GM21447 (cell line): ENCODE results near the gene ADCYAP1R1.

Experiments used
- ATAC-seq: cut with Tn5 transposase; IDR thresholded peaks from one replicate; pipeline ENCODE4 v1.9.1; 2021; ENCODE audit not compliant: unreplicated experiment

The ADCYAP1R1 gene

DNA sequence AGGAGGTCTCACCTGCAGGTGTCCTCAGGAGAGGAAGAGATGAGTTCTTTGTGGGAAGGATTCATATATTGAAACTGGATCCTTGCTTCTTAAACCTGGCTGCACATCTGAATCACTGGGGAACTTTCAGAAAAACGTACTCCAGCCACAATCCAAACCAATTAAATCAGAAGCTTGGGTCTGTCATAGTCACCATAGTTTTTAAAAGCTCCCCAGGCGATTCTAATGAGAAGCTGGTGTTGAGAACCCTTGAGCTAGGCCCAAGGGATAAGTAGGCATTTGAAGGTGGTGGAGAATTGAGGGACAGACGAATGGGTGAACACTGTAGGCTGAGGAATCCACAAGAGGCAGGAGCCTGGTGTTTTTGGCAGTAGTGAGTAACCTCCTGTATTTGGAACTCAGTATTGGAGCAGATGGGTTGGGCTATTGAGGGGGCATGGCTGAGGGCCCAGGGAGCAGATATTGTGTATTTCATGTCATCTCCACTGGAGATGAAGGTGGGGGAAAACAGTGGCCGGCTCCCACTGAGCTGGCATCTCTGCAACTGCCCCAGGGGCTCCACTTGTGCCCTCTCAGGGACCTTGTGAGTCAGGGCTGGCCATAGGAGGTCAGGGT lies 14.5 kb downstream of the ADCYAP1R1 start:
- no peak for ATAC-seq

DNA sequence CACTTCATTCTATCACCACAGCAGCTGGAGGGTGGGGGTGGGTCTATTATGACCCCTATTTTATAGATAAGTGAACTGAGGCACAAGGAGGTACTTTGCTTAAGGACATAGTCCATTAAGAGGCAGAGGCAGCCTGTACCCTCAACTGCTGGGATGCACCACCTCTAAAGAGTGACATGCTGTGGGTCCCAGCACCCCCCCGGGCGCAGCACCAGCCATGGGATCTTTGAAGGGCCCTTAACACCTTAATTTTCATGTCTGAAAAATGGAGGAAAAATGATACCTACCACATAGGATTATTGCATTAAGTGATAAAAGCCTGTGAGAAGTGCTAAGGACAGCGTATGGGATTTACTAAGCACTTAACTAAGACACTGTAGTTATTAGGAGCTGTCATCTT lies 15.4 kb downstream of the ADCYAP1R1 start:
- ATAC-seq = no peak

DNA sequence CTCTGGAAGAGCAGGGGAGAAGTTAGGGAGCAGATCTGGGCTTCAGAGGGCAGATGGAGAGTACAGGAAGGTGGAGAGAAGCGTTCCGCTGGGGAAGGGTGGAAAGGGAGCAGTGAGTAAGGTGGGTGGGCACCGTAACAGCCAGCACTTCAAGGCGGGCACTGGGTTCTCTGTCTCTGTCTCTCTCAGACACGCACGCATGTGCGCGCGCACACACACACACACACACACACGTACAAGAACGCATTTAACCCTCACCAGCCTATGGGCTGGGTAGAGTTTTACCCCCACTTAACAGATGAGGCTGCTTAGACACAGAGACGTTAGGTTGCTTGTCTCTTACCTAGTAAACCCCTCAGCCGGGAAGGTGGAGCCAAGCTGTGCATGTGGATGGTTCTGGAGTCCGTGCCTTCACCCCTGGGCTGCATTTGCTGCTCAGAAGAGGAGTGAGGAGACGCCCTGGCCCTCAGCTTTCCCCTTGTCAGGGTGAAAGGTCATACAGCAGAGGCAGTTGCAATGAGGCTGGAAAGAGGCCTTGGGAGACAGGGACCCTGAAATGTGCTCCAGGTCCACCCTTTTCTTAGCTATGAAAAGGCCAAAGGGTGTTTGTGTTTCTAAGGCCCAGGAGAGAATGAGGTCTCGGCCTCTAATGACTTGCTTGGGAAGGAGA lies 16.0 kb downstream of the ADCYAP1R1 start:
- no peak for ATAC-seq

DNA sequence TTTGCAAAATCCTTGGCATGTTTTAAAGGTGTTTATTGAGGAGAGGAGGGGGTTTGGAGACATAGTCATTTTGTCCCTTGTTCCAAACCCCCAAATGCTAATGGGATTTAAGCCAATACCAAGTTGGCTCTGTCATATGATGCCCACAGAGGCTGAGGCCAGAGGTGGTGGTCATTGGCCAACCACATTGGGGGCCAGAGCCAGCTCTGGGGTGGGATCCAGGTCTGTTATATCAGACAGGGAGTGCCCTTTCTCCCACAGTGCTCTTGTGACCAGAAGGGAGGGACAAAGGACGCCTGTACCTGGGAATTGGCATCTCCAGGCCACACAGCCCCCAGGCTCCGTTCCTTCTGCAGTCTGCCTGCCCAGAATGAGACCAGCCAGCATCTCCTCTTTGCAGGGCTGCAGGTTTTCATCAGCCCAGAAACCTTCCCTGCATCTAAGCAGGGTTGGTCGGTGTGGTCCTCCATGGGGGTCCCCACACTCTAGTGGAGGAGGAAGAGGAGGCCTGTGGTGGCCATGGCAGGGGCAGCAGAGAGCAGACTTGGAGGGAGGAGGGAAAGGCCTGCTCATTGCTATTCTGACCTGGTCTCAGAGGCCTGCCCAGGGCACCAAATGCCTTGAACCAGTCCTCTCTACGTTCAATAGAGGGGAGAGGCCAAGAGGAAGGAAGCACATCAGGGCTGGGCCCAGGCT lies 17.9 kb downstream of the ADCYAP1R1 start:
- ATAC-seq = no peak

DNA sequence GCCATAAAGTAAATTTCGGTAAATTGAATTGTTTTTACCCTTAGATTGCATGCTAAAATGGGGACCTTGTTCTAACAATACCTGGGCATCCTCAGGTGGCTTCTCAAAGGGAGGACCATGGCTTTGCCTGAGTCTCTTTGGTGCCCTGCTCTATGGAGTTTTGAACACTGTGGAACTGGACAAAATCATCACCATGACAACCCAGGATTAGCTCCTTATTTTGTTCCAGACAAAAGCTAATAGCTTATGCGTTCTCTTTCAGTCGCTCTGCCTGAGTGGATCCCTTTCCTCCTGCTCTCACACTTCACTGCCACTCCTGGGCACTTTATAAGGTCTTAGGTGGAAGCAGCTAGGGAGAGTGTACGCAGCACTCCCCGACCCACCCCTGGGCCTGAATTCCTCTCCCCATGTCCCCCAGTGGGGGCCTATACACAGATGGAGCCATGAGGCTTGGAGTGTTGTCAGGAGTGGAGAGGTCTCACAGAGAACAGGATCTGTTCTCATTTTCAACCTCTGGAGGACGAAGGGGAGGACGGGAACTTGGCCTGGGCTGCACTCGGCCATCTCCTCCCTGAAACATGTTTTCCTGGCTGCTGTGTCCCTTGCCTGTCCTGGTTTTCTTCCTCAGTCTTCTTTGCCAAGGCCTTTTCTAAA lies 19.0 kb downstream of the ADCYAP1R1 start:
- ATAC-seq = no peak

DNA sequence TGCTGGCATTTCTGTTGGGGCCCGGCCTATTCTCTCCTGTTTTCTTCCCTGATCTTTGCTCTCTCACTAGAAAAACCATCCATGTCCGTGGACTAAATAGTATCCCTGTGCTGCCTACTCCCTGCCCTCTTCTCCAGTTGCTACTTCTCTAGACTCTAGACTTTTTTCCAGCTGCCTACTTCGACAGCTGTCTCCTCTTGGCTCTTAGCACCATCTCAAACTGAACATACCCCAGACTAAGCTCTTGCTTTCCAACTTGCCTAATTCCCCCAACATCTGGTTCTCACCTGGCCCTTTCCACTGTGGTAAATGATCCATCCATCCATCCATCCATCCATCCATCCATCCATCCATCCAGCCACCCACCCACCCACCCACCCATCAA lies 19.5 kb downstream of the ADCYAP1R1 start:
- ATAC-seq = no peak

DNA sequence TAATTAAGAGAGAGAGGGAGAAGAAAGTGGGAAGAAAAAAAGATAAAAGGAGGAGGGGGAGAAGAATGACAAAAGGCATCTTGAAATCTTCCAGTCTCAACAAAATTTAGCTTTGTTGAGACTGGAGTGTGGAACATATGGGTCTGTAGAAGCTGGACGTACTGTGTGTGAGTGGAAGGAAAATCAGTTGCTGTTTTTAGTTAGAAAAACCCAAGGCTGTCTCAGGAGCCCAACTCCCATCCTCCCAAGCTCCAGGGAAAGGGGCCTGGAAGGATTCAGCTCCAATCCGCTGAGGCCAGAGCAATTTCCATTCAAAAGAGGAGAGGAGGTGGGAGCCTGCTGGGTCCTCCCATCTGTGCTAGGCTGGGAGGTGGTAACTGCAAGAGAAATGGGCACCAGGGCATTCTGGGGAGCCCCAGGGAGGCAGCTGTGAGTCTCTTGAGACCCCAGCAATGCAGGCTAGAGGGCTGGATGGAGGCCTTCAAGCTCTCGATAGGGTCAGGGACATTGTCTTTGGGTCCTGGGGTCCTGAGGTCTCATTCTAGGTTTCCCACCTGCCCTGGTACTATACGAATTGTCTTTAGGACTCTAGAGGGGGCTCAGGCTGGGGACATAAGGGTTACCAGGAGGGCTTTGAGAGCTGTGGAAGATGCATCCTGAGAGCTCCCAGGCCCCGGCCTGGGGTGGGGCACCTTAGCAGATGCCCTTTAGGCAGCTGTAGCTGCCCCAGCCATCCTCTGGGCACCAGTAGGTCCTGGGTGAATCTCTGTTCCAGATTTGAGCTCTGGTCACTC lies 21.4 kb downstream of the ADCYAP1R1 start:
- no peak for ATAC-seq

DNA sequence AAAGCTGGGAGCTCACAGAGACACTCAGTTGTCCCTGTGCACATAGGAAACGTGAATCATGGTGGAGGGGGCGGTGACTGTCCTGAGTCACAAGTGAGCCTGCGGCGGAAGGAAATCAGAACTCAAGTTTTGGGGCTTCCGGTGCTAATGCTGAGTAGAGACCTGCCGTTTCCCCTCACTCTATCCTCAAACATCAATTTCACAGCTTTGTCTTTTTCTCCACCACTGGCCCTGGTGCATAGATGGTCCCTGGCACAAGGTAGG lies 21.9 kb downstream of the ADCYAP1R1 start:
- no peak for ATAC-seq

DNA sequence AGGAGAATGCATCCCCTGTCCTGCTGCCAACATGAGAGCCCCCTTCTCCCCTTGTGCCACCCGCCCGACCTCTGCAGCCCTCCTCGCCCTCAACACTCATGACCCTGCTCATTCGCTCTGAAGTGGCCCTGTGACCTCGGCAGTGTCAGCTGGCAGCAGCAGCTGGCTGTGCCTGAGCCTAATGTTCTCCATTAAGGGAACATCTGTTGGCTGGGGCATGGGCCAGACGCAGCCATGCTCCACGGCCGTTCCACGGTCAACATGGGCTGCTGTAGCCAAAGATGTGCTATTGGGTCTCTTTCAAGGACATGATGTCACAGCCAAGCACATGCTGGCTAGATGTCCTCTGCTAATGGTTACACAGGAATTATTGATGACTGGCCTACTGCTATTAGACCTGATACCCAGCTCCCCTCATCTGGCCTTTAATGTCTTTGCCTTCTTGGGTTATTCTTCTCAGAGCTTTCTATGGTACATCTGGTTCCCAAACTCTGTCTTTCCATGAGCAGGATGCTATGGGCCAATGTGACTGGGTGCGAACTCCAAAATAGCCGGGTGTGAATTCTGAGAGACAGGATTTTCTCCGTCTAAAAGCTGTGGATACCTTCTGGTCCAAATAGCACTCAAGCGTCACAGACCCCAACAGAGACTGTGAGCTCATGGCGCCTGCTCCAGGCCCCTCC lies 22.4 kb downstream of the ADCYAP1R1 start:
- no peak for ATAC-seq

DNA sequence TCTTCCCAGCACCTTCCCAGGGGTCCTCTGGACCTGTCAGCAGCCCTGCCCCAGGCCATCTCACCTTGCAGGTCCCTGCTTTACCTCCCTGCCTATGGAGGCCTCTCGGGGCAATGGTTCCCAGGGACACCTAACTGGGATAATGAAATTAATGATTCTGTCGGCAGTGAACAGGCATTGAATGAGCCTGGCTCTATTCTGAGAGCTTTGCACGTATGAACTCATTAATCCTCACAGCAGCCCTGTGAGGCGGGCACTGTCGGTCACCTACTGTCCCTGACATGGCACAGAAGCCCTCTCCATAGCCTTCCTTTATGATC lies 22.9 kb downstream of the ADCYAP1R1 start:
- ATAC-seq = no peak

DNA sequence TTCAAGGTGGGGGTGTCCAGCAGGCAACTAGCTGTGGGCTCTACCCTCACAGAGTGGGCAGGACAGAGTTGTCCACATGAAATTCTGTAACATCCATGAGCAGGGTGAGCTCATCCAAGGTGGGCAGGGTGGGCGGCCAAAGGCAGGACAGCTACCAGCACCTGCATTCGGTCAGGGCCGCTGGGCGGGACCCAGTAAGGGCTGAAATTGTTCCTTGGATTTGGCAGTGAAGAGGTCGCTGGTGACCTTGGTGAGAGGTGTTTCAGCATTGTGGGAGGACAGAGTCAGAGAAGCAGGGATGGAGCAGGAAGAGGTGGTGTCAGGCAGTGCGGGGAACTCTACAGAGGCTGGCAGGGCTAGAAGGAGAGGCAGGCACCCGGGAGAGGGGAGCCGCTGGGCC lies 23.9 kb downstream of the ADCYAP1R1 start:
- no peak for ATAC-seq

DNA sequence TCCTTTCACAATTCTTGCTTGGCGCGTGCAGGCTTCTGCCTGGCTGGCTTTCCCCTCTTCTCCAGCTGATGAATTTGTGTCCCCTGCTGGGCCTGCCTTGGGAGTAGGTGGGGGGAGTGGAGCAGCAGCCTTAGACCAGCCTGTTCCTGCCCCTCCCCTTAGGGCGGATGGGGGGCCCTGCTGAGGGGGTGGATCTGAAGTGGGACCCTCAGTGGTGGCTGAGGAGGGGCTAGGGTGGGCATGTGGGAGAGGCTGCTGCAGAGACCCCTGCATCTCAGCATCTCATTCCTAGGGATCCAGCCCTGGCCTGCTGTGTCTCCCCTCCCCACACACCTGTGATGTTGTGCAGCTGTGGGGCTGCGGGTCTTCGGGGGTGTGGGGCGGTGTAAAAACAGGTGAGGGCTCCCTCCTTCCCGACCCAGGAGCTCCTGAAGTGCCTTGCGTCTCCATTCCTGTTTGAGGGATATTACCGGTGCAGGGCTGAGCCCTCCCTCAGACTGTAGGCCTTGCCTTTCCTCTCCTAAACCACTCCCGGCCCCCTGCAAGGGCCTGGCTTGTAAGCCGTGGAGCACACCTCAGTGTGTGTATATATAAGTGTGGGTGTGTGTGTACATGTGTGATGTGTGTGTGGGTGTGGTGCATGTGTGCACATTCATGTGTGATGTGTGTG lies 24.7 kb downstream of the ADCYAP1R1 start:
- no peak for ATAC-seq

DNA sequence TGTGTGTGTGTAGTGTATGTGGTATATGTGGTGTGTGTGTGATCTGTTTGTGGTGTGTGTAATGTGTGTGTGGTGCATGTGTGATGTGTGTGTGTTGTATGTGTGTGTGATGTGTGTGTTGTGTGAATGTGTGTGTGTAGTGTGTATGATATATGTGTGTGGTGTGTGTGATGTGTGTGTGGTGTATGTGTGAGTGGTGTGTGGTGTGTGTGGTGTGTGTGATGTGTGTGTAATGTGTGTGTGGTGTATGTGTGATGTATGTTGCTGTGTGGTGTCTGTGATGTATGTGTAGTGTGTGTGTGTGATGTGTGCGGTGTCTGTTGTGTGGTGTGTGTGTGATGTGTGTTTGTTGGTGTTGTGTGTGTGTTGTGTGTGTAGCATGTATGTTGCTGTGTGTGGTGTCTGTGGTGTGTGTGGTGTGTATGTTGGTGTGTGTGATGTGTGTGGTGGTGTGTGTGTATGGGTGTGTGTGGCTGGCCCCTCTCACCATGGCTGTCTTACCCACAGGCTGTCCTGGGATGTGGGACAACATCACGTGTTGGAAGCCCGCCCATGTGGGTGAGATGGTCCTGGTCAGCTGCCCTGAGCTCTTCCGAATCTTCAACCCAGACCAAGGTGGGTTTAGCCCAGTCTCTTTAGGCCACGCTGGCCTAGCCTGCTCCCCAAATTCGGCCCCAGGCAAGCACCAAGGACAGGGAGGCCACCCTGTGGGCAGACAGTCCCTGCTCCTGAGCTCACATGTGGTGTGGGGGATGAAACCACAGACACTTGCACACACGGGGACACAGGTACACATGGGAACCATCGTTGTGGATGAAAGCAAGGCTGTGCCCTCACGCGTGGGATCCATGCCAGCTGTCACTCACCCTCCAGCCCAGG lies 25.6 kb downstream of the ADCYAP1R1 start:
- no peak for ATAC-seq

DNA sequence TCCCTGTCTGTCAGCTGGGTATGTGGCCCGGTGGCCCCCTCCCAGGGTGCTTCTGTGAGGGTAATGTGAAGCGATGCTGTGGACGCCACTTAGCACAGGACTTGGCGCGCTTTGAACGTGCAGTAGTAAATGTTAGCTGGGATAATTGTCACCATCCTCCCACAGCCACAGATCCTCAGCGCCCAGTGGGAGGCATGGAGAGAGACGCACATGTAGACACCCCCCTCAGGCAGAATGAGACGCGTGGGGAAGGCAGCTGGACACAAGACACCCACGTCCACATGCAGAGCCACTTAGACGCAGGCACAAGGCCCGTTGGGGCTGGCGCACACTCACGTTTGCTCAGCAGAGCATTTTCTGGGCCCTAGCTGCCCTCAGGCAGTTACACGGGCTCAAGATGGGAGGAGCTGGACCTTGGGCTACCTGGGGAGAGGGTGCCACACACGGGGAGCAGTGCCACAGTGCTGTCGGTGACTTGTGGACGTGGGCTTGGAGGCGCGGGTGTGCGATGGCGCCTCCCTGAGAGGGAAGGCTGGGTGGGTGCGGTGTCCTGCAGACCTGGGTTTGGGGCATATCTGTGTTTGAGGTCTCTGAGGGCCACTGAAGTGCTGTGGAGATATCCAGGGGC lies 26.4 kb downstream of the ADCYAP1R1 start:
- ATAC-seq = no peak

DNA sequence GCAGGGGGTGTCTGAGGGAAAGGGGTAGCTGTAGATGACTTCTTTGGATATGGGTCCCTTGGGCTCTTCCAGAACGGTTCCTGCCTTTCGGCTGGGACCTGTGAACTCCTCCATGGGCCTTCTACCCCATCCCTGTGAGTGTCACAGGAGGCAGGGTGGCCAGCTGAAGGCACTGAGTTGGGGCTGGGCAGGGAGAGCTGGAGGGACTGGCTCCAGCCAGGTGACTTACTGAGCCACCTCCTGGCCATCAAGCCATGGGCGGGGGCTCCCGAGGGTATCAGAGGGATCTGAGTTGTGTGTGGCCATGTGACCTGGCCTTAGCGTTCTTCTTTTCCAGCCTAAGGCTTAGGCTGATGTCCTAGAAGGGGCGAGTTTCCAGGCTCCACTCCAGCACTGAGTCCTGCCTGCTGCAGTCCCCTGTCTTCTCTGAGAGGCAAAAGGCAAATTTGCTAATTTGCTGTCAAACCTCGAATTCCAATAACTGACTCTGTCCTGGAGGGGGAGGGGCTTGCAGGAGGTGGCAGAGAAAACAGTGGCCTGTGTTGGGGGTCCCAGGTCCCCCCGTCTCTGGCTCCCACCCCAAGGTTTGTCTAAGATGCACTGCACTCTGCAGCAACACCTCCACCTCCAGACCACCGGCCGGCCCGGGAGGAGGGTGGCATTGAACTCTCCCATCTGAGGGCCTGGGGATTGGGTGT lies 27.2 kb downstream of the ADCYAP1R1 start:
- no peak for ATAC-seq

DNA sequence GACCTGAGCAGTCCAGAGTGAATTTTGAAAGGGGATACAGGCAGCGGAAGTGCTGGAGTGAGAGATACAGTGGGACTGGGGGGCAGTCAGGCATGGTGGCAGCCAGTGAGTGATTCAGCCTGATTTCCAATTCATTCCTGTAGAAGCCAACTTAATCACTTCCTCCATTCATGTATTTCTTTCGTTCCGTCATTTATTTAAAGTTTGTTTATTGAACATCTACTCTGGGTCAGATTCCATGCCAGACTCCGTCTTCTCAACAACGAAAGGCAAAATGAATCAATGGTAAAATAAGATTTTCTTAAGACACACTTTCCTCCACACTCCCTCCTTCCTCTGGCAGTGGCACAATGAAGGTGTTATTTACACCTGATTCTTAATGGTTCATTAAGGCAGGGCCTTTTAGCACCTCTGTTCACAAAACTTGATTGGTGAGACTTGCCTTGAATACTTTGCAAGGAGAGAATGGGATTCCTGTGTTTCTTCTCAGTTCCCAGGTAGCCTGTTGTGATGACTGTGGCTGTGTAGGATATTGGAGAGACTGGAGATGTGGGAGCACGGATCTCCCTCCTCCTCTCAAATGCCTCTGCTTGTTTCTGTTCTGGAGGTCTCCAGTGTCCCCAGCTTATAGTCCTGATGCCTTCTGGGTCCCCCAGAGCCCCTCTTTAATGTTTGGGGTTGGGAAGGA lies 27.9 kb downstream of the ADCYAP1R1 start:
- no peak for ATAC-seq

DNA sequence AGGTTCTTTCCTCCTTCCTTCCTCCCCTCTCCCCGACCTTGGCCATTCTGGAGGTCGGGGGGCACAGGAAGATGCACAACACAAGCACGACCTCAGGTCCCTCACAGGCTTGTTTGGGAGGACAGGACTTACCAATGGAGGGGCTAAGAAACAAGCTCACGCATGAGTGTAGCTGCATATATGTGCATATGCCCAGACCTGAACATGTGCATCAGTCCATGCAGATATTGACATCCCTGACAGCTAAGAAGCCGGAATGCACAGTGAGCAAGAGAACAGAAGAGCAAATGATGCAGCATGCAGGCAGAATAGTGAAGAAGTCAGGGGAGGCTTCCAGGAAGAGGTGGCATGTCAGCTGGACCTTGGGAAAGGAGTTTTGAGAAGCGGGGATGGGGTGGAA lies 28.7 kb downstream of the ADCYAP1R1 start:
- ATAC-seq = no peak

DNA sequence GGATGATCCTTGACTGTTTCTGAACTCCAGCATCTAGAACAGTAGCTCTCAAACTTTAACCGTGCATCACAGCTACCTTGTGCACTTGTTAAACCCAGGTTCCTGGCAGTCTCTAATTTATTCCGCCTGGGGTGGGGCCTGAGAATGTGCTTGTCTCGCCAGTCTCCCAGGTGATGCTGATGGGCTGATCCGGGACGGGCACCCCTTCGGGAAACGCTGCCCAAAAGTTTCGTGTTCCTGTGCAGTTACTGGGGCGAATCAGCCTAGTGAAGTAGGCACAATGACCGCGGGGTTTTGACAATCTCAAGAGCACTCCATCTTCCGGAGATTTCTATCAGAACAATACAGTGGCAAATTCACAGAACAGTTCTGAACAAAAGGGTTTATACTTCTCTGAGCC lies 29.9 kb downstream of the ADCYAP1R1 start:
- no peak for ATAC-seq
